OCI-LY3 (cell line): ENCODE measurements around the gene PODNL1.

ENCODE experiments used
- H2AFZ ChIP-seq: fragments of 200-600, 300-600 bp; shearing (Covaris generic); 2 replicates; pipeline ENCODE4 v1.6.0; 2014; ENCODE audit warnings: antibody characterized with exemption, low read depth, low read length
- H3K27ac ChIP-seq: fragments of 200-600, 300-600 bp; sonication (generic); 2 replicates; pipeline ENCODE4 v1.5.1; 2014; ENCODE audit warnings: mild to moderate bottlenecking, low read length, moderate library complexity, mixed read lengths
- H3K27me3 ChIP-seq: fragments of 200-600, 300-600 bp; sonication (generic); 2 replicates; pipeline ENCODE4 v1.6.1; 2014; ENCODE audit warnings: low read depth, low read length, mixed read lengths
- H3K36me3 ChIP-seq: fragments of 200-600, 300-600 bp; sonication (generic); replicated peaks from 2 replicates; pipeline ENCODE3; 2014; ENCODE audit warnings: low read depth, low read length, mixed read lengths
- H3K4me1 ChIP-seq: fragments of 300-600, 200-600 bp; sonication (generic); 2 replicates; pipeline ENCODE4 v1.6.1; 2014; ENCODE audit warnings: low read length, mixed read lengths
- H3K4me2 ChIP-seq: fragments of 200-600, 300-600 bp; sonication (generic); 2 replicates; pipeline ENCODE4 v1.6.1; 2014; ENCODE audit warnings: low read length, mixed read lengths
- H3K4me3 ChIP-seq: fragments of 300-600, 200-600 bp; sonication (generic); 2 replicates; pipeline ENCODE4 v1.5.1; 2014; ENCODE audit warnings: antibody characterized with exemption, mild to moderate bottlenecking, low read length, moderate library complexity
- H3K79me2 ChIP-seq: fragments of 300-600, 200-600 bp; shearing (Covaris generic); 2 replicates; pipeline ENCODE4 v1.6.1; 2014; ENCODE audit warnings: mild to moderate bottlenecking, low read length, mixed read lengths
- H3K9ac ChIP-seq: fragments of 300-600, 200-600 bp; shearing (Covaris generic); 2 replicates; pipeline ENCODE4 v1.6.0; 2014; ENCODE audit warnings: mild to moderate bottlenecking, low read length, moderate library complexity
- H3K9me3 ChIP-seq: fragments of 200-600, 300-600 bp; shearing (Covaris generic); 2 replicates; pipeline ENCODE4 v1.6.1; 2014; ENCODE audit warnings: low read length, mixed read lengths; ENCODE audit not compliant: insufficient read depth
- H4K20me1 ChIP-seq: fragments of 200-600, 300-600 bp; sonication (generic); 2 replicates; pipeline ENCODE4 v1.6.1; 2016; ENCODE audit warnings: low read length, mixed read lengths; ENCODE audit not compliant: insufficient read depth
- CTCF ChIP-seq: fragments of 200-600, 300-600 bp; sonication (generic); IDR thresholded peaks from 2 replicates; pipeline ENCODE4 v1.5.1; 2014; ENCODE audit warnings: antibody characterized with exemption, low read length, low read depth
- EZH2phosphoT487 ChIP-seq: fragments of 200-600 bp; shearing (Covaris generic); IDR thresholded peaks from 2 replicates; pipeline ENCODE4 v1.6.1; 2018; ENCODE audit warnings: antibody characterized with exemption, mixed run types, low read depth

The PODNL1 gene

GRCh38 chr19:13951799-13952153 is 13.6 kb upstream of the PODNL1 start:
- H3K9ac ChIP-seq, result peak overlapping the region; percentile 21; the same call in 1 of the 2 replicates
- TF ChIP-seq CTCF (no peak), EZH2phosphoT487 (no peak)
- H2AFZ ChIP-seq, result peak overlapping the region; percentile 96
- peaks cover 17% of the 10 kb centered on the region for H3K36me3 ChIP-seq
- peaks cover 10% of the 10 kb centered on the region for H4K20me1 ChIP-seq
- peaks cover 17% of the 10 kb centered on the region for H3K79me2 ChIP-seq
- peaks cover 12% of the 10 kb centered on the region for H3K4me1 ChIP-seq
- peak overlapping the region; percentile 83 for H3K4me3 ChIP-seq
- H3K27ac ChIP-seq, result no peak overlapping the region
- no peaks in the 10 kb centered on the region for H3K27me3 ChIP-seq
- H3K9me3 ChIP-seq, result no peaks in the 10 kb centered on the region
- H3K4me2 ChIP-seq, result peak overlapping the region; percentile 73

- H4K20me1 ChIP-seq, result peaks cover 10% of the 10 kb centered on the region
- H3K9me3 ChIP-seq, result no peaks in the 10 kb centered on the region
- no peak for TF ChIP-seq CTCF
- TF ChIP-seq EZH2phosphoT487, result no peak
- H3K27me3 ChIP-seq, result no peaks in the 10 kb centered on the region
- H3K79me2 ChIP-seq, result peaks cover 17% of the 10 kb centered on the region
- no peak overlapping the region for H2AFZ ChIP-seq
- H3K4me2 ChIP-seq, result no peak overlapping the region
- no peak overlapping the region for H3K9ac ChIP-seq
- H3K4me3 ChIP-seq, result no peak overlapping the region
- H3K27ac ChIP-seq, result no peak overlapping the region
- peaks cover 12% of the 10 kb centered on the region for H3K4me1 ChIP-seq
- peaks cover 11% of the 10 kb centered on the region for H3K36me3 ChIP-seq
Observed at GRCh38 chr19:13951043-13951442, 12.8 kb upstream of the PODNL1 start.

- Histone ChIP-seq H3K27me3 (no peaks in the 10 kb centered on the region), H3K4me3 (no peak overlapping the region), H3K36me3 (no peaks in the 10 kb centered on the region), H3K27ac (no peak overlapping the region), H3K9me3 (no peaks in the 10 kb centered on the region), H2AFZ (no peak overlapping the region), H3K9ac (no peak overlapping the region), H3K79me2 (no peaks in the 10 kb centered on the region), H4K20me1 (no peaks in the 10 kb centered on the region), H3K4me1 (no peaks in the 10 kb centered on the region), H3K4me2 (no peak overlapping the region)
- no peak for TF ChIP-seq CTCF
- TF ChIP-seq EZH2phosphoT487, result no peak
Observed at GRCh38 chr19:13946414-13946813, 8.2 kb upstream of the PODNL1 start.

- H3K27me3 ChIP-seq, result no peaks in the 10 kb centered on the region
- TF ChIP-seq EZH2phosphoT487, result no peak
- TF ChIP-seq CTCF, result no peak
- no peaks in the 10 kb centered on the region for H3K36me3 ChIP-seq
- H4K20me1 ChIP-seq, result no peaks in the 10 kb centered on the region
- no peak overlapping the region for H3K9ac ChIP-seq
- H3K27ac ChIP-seq, result no peak overlapping the region
- H3K79me2 ChIP-seq, result no peaks in the 10 kb centered on the region
- H2AFZ ChIP-seq, result no peak overlapping the region
- no peak overlapping the region for H3K4me3 ChIP-seq
- H3K9me3 ChIP-seq, result no peaks in the 10 kb centered on the region
- H3K4me2 ChIP-seq, result no peak overlapping the region
- H3K4me1 ChIP-seq, result no peaks in the 10 kb centered on the region
Observed at GRCh38 chr19:13942023-13942684, 3.9 kb upstream of the PODNL1 start.
